ENCODE results near the gene ENPEP.

Gene ENPEP

DNA sequence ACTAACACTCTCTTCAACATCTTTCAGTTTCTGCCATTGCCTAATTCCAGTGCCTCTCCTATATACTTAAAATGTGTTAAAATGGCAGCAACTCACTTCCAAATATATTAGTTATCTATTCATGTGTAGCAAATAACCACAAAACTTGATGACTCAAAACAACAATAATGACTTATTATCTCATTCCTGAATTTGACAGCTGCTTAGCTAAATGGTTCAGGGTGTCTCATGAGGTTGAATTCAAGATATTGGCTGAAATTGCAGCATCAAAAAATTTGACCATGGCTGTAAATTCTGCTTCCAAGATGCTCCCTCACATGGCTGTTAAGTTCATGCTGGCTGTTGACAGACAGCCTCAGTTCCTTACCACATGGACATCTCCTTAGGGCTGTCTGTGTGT is 121.6 kb downstream of the ENPEP start:
- H3K4me3 ChIP-seq: no peak overlapping the region
- H3K36me3 ChIP-seq: no peaks in the 10 kb centered on the region
- intact Hi-C loops (cut with DNase I; ENCODE audit: low total_unique reads): no loop called here
- H3K4me1 ChIP-seq: no peaks in the 10 kb centered on the region
- TF ChIP-seq, protein P1, sequence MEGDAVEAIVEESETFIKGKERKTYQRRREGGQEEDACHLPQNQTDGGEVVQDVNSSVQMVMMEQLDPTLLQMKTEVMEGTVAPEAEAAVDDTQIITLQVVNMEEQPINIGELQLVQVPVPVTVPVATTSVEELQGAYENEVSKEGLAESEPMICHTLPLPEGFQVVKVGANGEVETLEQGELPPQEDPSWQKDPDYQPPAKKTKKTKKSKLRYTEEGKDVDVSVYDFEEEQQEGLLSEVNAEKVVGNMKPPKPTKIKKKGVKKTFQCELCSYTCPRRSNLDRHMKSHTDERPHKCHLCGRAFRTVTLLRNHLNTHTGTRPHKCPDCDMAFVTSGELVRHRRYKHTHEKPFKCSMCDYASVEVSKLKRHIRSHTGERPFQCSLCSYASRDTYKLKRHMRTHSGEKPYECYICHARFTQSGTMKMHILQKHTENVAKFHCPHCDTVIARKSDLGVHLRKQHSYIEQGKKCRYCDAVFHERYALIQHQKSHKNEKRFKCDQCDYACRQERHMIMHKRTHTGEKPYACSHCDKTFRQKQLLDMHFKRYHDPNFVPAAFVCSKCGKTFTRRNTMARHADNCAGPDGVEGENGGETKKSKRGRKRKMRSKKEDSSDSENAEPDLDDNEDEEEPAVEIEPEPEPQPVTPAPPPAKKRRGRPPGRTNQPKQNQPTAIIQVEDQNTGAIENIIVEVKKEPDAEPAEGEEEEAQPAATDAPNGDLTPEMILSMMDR (IDR thresholded peaks at IDR 0.05): no peak
- no peaks in the 10 kb centered on the region for H3K9me3 ChIP-seq
- H3K27me3 ChIP-seq: peaks cover 0 to 7% of the 10 kb centered on the region in 2 donors
- DNase-seq: no peak
- no peak overlapping the region for H3K27ac ChIP-seq

DNA sequence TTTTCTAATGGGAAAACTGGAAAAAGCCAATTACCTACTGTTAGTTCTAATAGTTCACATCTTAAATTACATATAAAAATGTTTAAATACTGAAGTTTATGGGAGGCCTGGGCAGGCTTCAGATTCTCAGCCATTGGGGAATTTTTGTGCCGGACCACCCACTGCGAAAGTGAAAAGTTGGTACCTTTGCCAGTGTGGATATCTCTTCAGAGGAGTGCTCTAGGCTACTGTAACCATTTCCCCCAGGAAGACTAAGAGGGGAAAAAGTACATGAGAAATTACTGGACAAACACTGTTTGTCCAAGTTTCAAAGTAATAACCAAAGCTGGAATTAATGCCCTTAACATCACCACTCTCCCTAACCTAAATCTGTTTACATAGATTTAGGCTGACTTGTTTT is 126.1 kb downstream of the ENPEP start:
- no peak overlapping the region for H3K27ac ChIP-seq
- peaks cover 0 to 7% of the 10 kb centered on the region in 2 donors for H3K27me3 ChIP-seq
- H3K36me3 ChIP-seq: no peaks in the 10 kb centered on the region
- no peak overlapping the region for H3K4me3 ChIP-seq
- no peaks in the 10 kb centered on the region for H3K9me3 ChIP-seq
- TF ChIP-seq, protein P1 (IDR thresholded peaks at IDR 0.05): no peak
- DNase-seq: no peak
- intact Hi-C loops (cut with DNase I; ENCODE audit: low total_unique reads): no loop called here
- H3K4me1 ChIP-seq: no peaks in the 10 kb centered on the region

DNA sequence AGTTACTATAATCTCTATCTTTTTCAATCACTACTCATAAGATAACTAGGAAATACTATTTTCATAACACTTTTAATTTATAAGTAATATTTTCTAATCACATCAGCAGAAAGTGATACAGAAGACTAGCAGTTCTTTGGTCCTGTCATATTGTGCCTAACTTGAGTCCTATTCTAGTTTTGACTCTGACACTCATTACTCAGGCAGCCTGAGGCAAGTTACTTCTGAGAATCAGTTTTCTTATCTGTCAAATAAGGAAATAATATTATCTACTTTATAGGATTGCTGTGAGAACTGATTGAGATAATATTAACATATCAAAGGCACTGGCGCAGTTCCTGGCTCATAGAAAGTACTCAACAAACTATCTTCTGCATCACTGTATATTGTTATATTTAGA is 129.1 kb downstream of the ENPEP start:
- no peak overlapping the region for H3K27ac ChIP-seq
- TF ChIP-seq, protein P1 (IDR thresholded peaks at IDR 0.05): no peak
- H3K4me3 ChIP-seq: no peak overlapping the region
- intact Hi-C loops (cut with DNase I; ENCODE audit: low total_unique reads): no loop called here
- DNase-seq: no peak
- H3K9me3 ChIP-seq: no peaks in the 10 kb centered on the region
- no peaks in the 10 kb centered on the region for H3K36me3 ChIP-seq
- peaks cover 0 to 19% of the 10 kb centered on the region in 2 donors for H3K27me3 ChIP-seq
- no peaks in the 10 kb centered on the region for H3K4me1 ChIP-seq

DNA sequence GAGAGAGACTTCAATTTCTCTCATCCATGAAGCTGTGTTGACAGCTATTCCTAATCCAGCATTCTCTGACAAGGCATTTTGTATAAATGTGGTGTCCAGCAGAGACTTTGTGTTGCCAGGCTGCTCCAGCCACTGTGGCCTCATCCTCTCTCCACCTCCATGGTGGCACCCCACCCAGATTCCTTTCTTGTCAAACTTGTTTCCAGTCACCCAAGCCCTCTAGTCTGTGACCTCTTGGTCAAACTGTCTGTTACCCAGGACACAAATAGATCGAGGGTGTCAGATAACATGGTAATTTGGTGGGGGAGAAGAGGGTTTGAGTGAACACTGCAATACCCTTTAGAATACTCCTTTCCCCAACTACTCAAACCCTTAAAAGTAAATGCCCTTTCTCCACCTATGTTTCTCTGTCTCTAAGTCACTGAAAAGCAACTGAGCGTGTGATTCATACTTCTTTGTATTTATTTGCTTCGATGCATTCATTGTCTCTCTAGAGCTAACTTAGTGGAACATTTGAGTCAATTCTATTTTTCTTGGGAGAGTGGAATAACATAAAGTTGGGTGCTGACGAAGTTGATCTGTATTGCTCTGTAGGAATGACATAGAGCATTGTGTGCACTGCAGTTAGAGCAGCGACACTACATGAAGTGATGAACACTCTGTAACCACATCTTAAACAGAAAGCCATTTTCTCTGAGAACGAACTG is 133.2 kb downstream of the ENPEP start:
- H3K9me3 ChIP-seq: no peaks in the 10 kb centered on the region
- peaks cover 8 to 53% of the 10 kb centered on the region in 2 donors for H3K27me3 ChIP-seq
- no peak overlapping the region for H3K27ac ChIP-seq
- intact Hi-C loops (cut with DNase I; ENCODE audit: low total_unique reads): no loop called here
- DNase-seq: no peak
- TF ChIP-seq, protein P1 (IDR thresholded peaks at IDR 0.05): no peak
- H3K4me1 ChIP-seq: peaks cover 0 to 22% (median 12%) of the 10 kb centered on the region in 4 donors
- no peak overlapping the region for H3K4me3 ChIP-seq
- no peaks in the 10 kb centered on the region for H3K36me3 ChIP-seq

DNA sequence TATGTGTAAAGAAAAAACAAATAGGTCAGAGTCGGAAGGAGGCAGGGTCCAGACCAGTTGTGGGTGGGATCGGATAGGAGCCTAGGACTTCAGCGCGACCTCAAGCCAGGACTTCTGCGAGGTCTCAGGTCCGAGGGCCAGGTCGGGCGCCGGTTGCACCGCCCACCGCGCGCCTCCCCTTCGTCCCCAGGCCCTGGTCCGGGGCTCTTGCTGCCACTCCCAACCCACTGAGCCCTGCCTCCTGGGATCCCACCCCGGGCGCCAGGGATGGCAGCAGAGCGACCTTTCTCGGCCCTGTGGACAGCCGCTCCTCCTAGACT is 134.6 kb downstream of the ENPEP start:
- intact Hi-C loops (cut with DNase I; ENCODE audit: low total_unique reads): no loop called here
- no peak overlapping the region for H3K4me3 ChIP-seq

More for the DNA sequence above, 134.6 kb downstream of the ENPEP start:
- TF ChIP-seq, protein P1 (IDR thresholded peaks at IDR 0.05): no peak
- H3K4me1 ChIP-seq: peaks cover 0 to 22% (median 12%) of the 10 kb centered on the region in 4 donors
- no peak overlapping the region for H3K27ac ChIP-seq
- no peak for DNase-seq
- H3K36me3 ChIP-seq: no peaks in the 10 kb centered on the region
- H3K9me3 ChIP-seq: no peaks in the 10 kb centered on the region
- peaks cover 8 to 67% of the 10 kb centered on the region in 2 donors for H3K27me3 ChIP-seq
